Measurements from ENCODE around the gene GATD1. TPM values are rescaled to one million over a fixed set of nuclear protein-coding genes. Genes with fewer than 3 reads are reported as not detected.

Gene GATD1
- total RNA-seq, 1 donor from 2014 or later: 94.9 TPM

DNA sequence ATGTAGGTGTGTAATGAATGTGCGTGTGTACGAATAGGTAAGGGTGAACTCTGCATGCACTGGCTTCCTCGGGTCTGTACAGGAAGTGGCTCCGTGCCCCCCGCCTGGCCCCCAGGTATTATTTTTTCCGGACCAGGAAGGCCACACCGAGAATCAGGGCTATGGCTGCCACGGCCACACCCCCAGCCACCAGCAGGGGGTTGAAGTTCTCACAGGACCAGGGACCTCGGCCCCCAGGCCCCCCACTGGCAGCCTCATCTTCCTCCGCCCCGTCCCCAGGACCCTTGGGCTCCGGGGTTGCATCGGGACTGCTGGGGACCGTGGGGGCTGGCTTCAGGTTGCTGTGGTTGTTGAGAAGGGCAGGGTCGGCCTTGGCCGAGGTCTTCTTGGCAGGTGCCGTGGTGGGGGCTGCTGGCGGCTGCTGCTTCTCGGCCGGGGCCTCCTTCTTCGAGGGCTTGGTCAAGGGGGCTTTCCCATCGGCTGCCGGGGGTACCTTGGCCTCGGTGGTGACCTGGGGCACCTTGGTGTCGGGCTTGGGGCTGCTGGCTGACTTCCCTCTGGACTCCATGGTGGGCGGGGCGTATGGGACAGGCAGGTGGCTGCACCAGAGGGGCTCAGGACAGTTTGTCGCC is 10.8 kb upstream of the GATD1 start:
- no peak overlapping the region for H3K4me3 Mint-ChIP-seq
- no peak overlapping the region for H3K27ac Mint-ChIP-seq (ENCODE audit: unreplicated experiment)
- H3K36me3 Mint-ChIP-seq (ENCODE audit: low read depth): no peaks in the 10 kb centered on the region
- H3K4me1 Mint-ChIP-seq: peaks cover 8% of the 10 kb centered on the region
- H3K9me3 Mint-ChIP-seq: no peaks in the 10 kb centered on the region
- TF ChIP-seq, protein P1, sequence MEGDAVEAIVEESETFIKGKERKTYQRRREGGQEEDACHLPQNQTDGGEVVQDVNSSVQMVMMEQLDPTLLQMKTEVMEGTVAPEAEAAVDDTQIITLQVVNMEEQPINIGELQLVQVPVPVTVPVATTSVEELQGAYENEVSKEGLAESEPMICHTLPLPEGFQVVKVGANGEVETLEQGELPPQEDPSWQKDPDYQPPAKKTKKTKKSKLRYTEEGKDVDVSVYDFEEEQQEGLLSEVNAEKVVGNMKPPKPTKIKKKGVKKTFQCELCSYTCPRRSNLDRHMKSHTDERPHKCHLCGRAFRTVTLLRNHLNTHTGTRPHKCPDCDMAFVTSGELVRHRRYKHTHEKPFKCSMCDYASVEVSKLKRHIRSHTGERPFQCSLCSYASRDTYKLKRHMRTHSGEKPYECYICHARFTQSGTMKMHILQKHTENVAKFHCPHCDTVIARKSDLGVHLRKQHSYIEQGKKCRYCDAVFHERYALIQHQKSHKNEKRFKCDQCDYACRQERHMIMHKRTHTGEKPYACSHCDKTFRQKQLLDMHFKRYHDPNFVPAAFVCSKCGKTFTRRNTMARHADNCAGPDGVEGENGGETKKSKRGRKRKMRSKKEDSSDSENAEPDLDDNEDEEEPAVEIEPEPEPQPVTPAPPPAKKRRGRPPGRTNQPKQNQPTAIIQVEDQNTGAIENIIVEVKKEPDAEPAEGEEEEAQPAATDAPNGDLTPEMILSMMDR (conservative IDR thresholded peaks at IDR 0.05): peak; percentile 19
- DNase-seq (ENCODE audit: low read depth, low spot score): no peak
- peaks cover 6% of the 10 kb centered on the region for H3K27me3 Mint-ChIP-seq (ENCODE audit: low read depth)

DNA sequence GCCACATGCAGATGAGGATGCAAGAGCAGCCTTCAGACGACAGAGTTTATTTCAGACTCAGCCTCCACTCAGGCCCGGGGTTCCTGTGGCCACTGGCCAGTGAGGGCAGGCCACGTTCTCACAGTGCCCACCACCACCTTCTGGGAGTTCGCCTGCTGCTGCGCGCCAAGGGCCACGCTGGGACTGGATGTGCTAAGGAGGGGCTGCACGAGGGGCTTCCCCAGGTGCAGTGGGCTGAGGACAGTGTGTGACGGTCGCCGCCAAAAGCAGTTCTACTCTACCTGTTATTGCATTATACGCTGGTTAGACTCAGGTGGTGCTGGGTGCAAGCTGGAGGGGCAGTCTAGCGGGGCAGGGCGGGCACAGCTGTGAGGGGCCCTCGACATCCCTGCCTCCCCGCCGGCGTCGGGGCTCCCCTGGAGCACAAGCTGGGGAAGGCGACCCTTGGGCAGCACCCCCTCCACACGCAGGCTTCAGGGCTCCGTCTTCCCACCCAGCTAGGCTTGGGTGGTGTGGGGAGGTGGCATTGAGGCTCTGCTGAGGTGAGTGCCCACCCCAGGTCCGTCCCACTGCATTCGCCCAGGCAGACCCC is 9.9 kb upstream of the GATD1 start:
- no peak for DNase-seq (ENCODE audit: low read depth, low spot score)
- no peaks in the 10 kb centered on the region for H3K9me3 Mint-ChIP-seq
- peaks cover 8% of the 10 kb centered on the region for H3K4me1 Mint-ChIP-seq
- H3K36me3 Mint-ChIP-seq (ENCODE audit: low read depth): no peaks in the 10 kb centered on the region
- H3K4me3 Mint-ChIP-seq: no peak overlapping the region
- H3K27ac Mint-ChIP-seq (ENCODE audit: unreplicated experiment): no peak overlapping the region
- H3K27me3 Mint-ChIP-seq (ENCODE audit: low read depth): peaks cover 6% of the 10 kb centered on the region
- TF ChIP-seq, protein P1 (conservative IDR thresholded peaks at IDR 0.05): no peak

- Mint-ChIP-seq H3K9me3 (no peaks in the 10 kb centered on the region), H3K36me3 (ENCODE audit: low read depth) (no peaks in the 10 kb centered on the region), H3K4me3 (peak overlapping the region; percentile 68), H3K27me3 (ENCODE audit: low read depth) (peaks cover 6% of the 10 kb centered on the region), H3K27ac (ENCODE audit: unreplicated experiment) (no peak overlapping the region), H3K4me1 (peaks cover 8% of the 10 kb centered on the region)
- TF ChIP-seq, protein P1 (conservative IDR thresholded peaks at IDR 0.05): no peak
- no peak for DNase-seq (ENCODE audit: low read depth, low spot score)
Measured at GRCh38 chr11:786235-787083, 9.2 kb upstream of the GATD1 start.

- no peak overlapping the region for H3K27ac Mint-ChIP-seq (ENCODE audit: unreplicated experiment)
- H3K27me3 Mint-ChIP-seq (ENCODE audit: low read depth): peaks cover 6% of the 10 kb centered on the region
- TF ChIP-seq, protein P1 (conservative IDR thresholded peaks at IDR 0.05): peak; percentile 84
Measured at GRCh38 chr11:783581-784015, 6.3 kb upstream of the GATD1 start.

DNA sequence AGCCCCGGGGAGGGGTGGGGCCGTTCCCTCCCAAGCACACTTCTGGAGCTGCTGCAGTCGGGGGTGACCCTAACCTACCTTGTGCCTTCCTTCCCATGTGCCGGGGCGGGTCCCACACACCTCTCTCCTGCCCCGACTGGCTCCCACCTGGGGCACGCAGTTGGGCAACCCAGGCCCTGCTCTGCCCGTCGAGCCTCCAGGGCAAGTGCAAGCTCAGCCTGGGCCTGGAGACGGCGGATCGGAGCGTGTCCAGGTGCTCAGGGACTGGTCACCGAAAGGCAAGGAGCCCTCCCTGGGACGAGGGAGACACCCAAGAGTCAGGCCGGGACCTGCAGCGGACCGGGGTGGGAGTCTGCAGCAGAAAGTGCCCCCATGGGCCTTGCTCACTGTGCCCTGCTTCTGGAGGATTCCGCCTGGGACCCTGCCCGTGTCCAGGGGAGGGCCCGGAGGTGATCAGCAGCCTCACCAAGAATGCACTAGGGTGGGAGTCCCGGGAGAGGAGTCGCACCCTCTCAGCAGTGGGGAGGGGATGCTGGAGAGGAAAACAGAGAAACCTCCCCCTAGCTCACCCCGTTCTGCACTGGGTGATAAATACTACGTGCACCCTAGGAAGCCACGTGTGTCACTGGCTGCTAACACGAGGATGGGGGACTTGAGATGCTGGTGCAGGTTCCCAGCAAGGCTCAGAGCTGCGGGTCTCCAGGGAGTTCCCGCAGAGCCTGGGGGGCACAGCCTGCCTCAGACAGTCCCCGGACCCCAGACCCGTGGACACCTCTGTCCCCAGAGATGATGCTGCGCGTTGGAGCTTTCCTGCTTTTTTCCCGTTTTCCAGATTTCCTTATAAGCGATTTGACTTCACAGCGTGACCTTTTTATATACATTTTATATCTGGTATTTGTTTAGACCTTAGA is 5.2 kb upstream of the GATD1 start:
- DNase-seq (ENCODE audit: low read depth, low spot score): no peak
- Mint-ChIP-seq H3K27me3 (ENCODE audit: low read depth) (peaks cover 6% of the 10 kb centered on the region), H3K4me3 (peak overlapping the region; percentile 70), H3K27ac (ENCODE audit: unreplicated experiment) (no peak overlapping the region), H3K36me3 (ENCODE audit: low read depth) (no peaks in the 10 kb centered on the region), H3K9me3 (no peaks in the 10 kb centered on the region), H3K4me1 (peaks cover 15% of the 10 kb centered on the region)
- TF ChIP-seq, protein P1 (conservative IDR thresholded peaks at IDR 0.05): no peak

More at GRCh38 chr11:783581-784015, 6.3 kb upstream of the GATD1 start:
- Mint-ChIP-seq H3K4me1 (peaks cover 15% of the 10 kb centered on the region), H3K4me3 (peak overlapping the region; percentile 70), H3K9me3 (no peaks in the 10 kb centered on the region), H3K36me3 (ENCODE audit: low read depth) (no peaks in the 10 kb centered on the region)
- peak; percentile 77 for DNase-seq (ENCODE audit: low read depth, low spot score)
